GM18907 (cell line): ENCODE measurements around the gene ANK3.

Source experiments
- ATAC-seq: cut with Tn5 transposase; IDR thresholded peaks from one replicate; pipeline ENCODE4 v1.9.1; 2021; ENCODE audit warnings: mild to moderate bottlenecking, moderate library complexity; ENCODE audit not compliant: unreplicated experiment

Gene ANK3

DNA sequence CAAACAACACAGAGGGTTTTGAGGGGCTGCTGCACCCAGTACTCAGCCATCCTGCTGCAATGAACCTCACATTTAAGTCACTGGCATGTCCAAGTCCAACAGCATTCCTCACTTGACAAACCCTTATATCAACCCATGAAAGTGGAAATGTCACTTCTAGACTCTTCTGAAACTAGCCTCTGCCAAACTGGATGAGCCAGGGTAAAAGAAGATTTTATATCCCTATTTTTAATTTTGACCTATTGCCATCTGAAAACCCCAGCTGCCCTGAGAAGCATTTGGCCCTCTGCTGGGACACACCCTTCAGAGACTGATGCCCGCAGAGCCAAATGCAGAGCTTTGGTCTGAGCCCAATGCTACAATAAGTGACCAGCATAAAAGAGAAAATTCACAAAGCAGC is 201.1 kb downstream of the ANK3 start:
- no peak for ATAC-seq

DNA sequence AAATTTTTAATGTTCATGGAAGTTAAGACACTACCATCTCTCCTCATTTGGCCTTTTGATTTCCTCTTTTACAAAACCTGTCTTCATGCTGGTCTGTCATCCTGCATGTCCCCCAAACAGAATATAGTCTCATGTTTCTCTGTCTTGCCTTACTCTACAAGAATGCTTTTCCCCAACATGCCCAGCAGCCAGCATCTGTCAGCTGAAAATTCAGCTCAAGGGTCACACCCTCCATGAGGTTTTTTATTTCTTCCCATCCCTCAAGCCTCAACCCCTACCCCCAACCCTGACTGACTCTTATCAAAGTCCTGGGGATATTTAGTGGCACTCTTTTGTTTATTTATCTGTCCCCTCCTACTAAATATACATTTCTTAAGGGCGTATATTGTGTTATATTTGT is 202.0 kb downstream of the ANK3 start:
- no peak for ATAC-seq

DNA sequence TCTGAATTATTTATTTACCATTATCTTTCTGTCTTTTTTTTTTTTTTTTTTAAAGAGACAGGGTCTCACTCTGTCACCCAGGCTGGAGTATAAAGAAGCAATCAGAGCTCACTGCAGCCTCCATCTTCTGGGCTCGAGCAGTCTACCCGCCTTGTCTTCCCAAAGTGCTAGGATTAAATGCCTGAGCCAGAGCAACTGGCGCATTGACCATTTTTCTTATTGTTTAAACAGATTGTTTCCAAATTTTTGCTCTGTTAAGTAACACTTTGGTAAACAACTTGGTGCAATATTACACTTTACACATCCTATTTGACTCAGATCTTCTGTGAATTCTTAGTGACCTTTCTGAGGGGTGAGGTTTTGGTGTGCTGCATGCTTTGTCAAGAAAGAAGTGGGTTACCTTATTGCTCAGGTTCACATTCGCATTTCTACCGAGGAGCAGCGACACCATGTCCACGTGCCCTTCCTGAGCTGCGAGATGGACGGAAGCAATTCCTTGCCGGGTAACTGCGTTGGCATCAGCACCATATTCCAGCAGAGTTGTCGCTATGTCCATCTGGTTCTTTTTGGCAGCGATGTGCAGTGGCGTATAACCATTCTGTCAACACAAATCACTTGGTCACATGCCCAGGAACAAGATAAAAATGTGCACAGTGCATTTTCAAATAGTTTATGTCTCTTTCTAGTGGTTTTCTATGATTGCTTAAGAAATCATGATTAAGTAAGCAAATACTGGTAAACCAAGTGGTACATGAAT is 203.2 kb downstream of the ANK3 start:
- no peak for ATAC-seq

DNA sequence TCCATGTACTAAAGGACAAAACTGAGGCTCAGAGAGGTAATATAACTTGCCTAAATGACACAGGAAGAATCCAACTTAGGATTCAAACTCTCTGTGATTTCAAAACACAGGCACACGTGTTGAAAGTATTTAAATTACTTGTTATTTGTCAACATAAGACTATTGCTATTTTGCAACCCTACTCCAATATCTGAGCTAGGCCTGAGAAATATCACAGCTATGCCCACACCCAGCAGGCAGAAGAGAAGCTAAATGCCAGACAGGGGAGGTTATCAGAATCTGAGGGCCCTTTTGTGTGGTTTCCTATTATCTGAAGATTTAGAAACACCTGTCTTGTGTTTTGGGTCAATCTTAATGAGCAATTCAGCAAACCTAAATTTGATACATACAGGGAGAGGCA is 204.3 kb downstream of the ANK3 start:
- ATAC-seq = no peak

DNA sequence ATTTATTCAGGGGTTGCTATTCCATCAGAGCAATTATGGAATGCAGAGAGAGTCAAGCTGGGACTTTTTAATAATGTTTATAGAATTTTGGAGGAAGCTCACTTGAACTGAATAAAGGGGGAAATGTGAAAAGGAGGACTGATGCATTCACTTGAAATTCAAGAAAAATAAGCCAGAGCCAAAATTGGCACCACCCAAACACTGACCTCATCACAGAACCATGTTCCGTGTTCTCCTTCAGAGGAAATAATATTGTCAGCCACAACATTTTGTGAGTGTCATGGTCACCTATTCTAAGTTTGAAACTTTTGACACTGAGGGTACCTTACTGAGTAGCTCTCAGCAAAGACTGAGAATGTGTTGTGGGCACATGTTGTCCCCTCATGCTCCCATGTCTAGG is 207.0 kb downstream of the ANK3 start:
- no peak for ATAC-seq

DNA sequence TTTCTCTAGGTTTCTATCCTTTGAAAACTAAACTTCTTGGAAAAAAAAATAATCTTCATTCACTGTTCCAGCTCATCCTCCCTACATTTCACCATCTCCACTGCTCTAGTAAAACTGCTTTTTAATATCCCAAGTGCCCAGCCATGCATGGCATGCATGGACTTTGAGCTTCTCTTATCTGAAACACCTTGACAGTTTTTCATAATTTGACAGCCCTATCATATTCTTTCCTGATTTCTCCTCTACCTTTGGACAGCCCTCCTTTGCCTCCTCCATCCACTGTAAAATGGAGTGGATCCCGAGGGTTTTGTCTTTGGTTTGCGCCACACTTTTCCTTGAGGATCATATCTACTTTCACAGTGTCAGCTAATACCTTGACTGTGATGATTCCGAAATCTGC is 212.8 kb downstream of the ANK3 start:
- ATAC-seq = no peak

DNA sequence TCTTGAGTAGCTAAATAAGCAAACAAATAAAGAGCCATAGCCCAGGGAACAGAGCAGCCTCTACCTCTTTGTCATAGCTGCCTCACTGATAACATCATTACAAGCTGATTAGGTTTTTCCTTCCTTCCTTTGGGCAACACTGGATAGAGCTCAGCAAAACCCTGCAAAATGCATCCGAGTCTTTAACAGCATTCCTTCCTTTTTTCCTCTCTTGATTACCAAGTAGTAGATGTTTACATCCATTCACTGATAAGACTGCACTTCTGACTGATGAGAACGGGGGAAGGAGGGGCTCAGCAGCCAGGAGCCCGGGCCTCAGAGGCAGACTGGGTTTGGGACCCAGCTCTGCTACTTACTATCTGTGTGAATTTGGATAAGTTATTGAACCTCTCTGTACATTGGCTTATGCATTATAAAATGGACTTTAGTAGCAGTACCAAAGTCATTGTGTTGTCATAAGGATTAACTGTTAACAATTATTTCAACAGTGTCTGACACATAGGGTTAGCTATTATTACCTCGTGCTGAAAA is 214.2 kb downstream of the ANK3 start:
- no peak for ATAC-seq

DNA sequence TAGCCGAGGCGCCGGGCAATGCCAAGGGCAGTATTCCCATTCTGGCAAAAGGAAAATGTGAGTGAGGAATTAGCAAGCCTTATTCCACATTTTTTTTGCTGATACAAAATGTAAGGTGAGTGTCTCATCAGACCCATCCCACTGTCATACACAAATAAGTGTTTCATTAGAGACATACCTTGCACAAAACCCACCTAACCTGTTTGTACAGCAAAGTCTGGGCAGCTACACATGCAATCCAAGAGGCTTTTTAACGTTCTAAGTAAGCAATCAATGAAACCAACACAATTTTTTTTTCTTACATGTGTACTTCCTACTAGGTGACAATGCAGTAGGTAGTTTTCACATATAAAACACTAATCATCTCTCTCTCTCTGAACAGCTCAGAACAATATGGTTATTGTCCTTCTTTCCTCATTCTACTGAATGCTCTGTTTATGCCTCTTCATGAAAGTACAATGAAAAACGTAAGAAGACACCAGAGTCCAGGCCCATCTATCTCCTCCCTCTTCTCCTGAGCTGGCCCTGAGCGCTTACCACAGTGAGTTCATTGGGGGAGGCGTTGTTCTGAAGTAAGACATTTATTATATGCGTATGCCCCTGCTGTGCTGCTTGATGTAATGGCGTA is 217.2 kb downstream of the ANK3 start:
- no peak for ATAC-seq

DNA sequence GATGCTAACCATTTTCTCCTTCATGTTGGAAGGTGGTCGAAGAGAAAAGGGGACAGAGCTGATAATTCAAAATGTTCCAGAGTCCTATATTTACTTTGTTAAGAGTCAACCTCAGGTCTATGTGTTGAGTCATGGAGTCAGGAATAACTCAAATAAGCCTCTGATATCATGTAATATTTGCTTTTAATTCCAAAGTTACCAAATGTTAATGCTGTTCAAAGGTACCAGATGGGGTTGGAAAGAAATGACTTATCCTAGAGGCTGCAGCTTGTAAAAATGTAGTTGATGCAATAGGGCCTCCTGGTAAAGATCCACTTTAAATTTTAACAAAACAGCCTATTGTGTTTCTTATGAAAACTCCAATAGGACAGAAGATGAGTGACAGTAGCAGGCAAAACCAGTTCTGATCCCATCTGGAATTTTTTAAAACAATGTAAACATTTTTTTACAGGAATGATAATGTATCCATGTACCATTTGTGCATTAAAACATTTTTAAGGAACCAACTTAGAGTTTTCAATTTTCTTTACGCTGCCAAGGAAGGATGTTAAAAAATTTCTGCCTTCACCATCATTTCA is 218.2 kb downstream of the ANK3 start:
- ATAC-seq = no peak

DNA sequence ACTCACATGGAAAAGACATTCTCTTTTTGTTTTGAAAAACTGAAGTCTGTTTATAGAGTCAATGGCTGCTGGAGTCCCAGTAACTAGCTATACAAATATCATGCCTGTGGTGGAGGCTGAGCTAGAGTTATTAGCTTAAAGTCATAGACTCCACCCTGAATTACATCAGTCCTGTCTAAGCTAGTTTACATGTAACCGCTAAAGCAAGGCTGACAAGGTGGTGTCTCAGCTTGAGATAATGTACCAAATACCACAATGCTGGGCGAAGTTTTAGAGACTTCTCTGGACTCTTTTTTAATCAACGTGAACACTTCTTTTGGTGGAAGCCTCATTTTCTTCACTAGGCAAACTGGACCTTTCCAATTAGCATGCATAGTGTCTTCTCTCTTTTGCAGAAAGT is 219.4 kb downstream of the ANK3 start:
- no peak for ATAC-seq

DNA sequence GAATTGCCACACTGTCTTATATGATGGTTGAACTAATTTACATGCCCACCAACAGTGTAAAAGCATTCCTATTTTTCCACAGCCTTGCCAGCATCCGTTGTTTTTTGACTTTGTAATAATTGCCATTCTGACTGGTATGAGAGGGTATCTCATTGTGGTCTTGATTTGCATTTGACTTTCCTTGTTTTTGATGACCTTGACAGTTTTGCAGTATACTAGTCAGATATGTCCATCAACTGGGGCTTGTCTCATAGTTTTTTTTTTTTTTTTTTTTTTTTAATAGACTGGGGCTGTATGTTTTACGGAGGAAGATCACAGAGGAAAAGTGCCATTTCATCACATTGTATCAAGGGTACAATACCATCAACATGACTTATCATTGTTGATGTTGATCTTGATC is 220.6 kb downstream of the ANK3 start:
- no peak for ATAC-seq

DNA sequence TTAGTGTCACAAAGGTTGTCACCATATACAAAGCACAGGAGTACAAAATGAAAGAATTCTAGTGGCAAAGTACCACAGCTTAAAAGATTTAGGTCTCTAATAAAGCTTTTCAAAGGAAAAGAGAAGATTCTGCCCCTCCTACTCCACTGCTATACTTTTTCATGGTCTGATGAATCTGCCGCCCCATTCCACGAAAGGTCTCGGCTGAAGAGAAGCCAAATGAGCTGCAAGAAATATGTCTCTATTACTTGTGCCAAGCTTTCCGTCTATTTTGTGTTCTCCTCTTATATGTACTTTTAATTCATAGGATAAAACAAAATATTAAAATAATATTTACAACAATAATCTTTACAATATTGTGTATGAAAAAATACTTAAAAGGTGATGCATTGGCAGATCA is 222.6 kb downstream of the ANK3 start:
- no peak for ATAC-seq

DNA sequence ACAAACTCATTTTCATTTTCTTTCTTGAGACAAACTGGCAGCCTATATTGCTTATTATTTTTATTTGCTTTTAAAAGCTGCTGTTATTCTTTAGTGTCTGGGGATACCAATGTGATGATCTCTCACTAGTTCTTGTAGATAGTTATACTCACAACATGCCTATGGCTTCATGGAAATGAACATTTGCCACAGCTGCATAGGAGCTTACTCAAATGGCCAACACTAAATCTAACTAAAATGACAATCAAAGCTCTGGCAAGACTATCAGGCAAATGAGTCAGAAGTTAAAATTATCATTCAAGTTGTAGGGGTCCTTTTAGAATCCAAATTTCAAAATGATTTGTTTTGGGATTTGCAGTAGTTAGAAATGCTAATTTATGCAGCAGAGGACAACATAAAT is 225.9 kb downstream of the ANK3 start:
- no peak for ATAC-seq

DNA sequence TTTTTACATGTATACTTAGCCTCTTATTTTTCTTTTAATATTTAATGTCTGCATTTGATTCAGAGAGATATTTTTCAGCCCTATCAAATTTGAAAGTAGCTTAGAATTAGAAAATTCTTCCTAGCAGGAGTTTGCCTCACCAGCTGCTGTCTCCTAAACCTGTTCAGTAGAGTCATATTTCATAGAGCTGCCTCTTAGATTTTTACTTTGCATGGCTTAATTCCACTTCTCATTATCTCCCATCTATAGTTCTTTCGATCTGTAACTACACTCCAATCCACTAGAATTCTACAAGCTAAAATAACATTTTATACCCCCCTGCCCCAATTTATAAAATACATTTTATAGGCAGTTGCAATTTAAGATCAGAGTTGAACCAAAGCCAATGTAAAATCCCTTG is 227.0 kb downstream of the ANK3 start:
- ATAC-seq = no peak

DNA sequence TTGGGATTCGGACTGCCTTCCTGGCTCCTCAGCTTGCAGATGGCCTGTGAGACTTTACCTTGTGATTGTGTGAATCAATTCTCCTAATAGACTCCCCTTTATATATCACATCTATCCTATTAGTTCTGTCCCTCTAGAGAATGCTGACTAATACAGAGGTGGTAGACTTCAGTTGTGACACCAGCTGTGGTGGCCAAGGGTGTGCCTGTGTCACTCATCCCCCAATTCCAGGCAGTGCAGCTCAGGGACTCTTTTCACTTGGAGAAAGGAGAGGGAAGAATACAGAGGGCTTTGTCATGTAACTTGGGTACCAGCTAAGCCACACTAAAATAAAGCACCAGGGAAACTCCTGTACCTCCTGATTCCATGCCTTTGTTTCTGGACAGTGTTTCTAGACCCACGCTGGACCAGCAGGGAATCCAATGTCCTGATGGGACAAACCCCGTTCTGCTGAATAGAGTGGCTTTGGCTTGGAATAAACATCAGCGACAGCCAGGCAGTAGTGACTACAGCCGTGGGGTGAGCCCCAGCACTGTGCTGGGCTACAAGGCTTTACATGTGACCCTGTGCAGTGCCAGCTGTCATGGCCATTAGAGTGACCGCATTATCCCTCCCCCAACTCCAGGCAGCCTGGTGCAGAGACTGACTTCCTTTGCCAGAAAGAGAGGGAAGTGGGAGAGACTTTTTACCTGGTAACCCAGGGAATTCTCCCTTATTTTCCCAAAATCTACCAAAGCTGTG is 233.6 kb downstream of the ANK3 start:
- ATAC-seq = no peak

DNA sequence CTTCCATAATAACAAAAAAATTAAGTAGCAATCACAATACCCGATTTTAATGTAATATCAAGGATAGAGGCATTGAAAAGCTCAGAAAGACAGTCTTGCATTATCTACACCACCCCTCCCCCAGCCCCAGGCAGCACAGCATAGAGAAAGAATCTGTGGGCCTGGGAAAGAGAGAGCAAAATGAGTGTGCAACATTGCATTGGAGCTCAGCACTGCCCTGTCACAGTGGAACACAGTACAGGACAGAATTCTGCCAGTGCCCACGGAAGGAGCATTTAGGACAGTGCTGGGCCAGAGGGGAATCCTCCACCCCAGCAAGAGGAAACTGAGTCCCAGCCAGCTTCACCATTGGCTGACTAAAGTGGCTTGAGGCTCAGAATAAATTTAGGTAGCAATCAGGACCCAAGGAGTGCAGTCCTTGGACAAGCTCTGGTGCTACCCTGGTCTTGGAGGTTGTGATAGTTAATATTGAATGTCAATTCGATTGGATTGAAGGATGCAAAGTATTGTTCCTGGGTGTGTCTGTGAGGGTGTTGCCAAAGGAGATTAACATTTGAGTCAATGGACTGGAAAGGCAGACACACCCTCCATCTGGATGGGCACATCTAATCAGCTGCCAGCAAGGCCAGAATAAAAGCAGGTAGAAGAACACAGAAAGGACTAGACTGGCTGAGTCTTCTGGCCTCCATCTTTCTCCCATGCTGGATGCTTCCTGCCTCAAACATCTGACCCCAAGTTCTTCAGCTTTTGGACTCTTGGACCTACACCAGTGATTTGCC is 234.4 kb downstream of the ANK3 start:
- ATAC-seq = no peak

DNA sequence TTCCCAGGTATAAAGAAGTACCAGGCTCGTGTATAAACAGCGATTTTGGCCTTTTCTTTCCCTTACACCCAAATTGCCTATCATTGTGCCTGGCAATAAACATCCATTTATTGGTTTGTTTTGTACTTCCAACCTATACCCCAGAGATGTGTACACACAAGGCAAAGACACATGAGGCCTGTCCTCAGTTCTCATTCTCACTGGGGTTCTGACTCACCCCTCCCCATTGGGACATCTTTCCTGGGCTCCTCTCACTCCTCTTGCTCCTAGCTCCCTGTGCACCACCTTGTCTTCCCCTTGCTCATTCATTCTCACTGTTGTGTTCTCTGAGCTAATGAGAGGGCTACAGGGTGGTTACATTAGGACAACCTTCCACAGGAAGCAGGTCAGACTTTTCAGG is 240.7 kb downstream of the ANK3 start:
- no peak for ATAC-seq

DNA sequence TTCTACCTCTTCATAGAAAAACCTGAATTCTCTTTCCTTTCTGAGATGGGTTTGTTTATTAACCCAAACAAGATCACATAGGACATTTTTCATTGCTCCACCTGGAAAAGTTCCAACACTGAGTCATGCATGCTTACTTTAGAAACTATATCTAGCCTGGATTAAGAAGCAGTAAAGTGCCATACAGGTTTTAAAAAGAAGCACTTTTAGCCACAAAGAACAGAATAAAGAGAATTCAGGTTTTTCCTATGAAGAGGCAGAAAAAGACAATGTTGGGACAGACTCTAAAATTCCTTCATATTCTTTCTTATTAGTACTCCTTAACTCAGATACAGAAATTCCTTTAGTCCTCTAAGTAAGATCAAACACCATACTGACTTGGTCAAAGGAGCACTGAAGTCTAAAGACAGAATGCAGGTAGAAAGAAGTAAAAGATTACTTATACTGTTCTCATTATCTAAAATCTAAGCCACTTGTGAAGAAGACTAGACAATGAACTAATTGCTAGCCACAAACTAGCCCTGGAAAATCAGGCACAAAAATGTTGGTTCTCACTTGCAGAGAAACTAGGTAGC is 241.3 kb downstream of the ANK3 start:
- ATAC-seq = no peak

DNA sequence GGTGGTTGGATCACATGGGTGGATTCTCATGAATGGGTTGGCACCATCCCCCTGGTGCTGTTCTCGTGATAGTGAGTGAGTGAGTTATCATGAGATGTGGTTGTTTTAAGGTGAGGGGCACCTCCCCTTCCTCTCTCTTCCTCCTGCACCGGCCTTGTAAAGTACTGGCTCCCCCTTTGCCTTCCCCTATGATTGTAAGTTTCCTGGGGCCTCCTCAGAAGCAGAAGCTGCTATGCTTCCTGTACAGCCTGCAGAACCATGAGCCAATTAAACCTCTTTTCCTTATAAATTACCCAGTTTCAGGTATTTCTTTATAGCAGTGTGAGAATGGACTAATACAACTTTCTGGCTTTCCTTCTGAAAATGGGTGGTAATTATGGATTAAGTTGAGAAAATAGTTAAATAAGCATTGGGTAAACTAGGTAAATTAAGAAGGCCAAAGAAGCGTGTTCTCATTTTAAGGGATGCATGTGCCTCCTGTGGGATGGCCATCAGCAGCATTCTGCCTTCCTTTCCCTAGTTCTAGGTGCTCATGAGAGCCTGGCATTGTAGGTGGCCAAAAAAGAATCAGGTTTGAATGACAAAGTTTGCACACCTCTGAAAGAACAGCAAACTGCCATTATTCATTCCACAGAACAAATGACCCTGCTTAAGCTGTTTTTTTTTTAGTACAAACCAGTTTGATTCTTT is 242.0 kb downstream of the ANK3 start:
- no peak for ATAC-seq

DNA sequence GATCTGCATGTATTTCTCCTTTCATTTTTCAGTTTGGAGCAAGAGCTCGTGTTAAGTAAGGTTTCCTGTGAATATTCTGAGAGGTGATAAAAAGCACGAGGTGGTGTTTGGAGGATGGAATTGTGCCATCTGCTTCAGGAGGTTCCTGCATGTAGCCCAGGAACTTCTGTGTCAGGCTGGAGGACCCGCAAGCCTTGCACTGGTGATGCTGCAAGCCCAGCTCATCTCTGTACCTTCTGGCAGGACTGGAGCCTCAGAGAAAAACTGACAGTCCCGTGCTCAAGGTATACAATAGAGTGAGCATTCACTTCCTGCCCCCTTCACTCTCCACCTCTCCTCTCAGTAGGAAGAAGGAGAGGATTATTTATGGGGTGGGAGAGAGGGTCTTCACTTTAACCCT is 242.7 kb downstream of the ANK3 start:
- no peak for ATAC-seq
